C1 segment of cervical spinal cord (tissue), 14 donors: ENCODE data around the gene SGTA.
"Not testable (repeated sequence)": the region's sequence is repeated elsewhere in the genome, so short reads cannot be mapped to it uniquely, and the experiment has no call there.

Source experiments
- DNase-seq, 14 donors: peaks; one replicate each; lab custom pipeline; 2025; lab: John Stamatoyannopoulos, UW

Gene SGTA

GRCh38 chr19:2714102-2714501, 69.0 kb downstream of the SGTA start:
- DNase-seq, result not testable (repeated sequence)

- not testable (repeated sequence) for DNase-seq
These were observed 69.9 kb downstream of the SGTA start for GRCh38 chr19:2713170-2713569.

- no peak for DNase-seq
These were observed 71.2 kb downstream of the SGTA start for GRCh38 chr19:2711875-2712205.

DNA sequence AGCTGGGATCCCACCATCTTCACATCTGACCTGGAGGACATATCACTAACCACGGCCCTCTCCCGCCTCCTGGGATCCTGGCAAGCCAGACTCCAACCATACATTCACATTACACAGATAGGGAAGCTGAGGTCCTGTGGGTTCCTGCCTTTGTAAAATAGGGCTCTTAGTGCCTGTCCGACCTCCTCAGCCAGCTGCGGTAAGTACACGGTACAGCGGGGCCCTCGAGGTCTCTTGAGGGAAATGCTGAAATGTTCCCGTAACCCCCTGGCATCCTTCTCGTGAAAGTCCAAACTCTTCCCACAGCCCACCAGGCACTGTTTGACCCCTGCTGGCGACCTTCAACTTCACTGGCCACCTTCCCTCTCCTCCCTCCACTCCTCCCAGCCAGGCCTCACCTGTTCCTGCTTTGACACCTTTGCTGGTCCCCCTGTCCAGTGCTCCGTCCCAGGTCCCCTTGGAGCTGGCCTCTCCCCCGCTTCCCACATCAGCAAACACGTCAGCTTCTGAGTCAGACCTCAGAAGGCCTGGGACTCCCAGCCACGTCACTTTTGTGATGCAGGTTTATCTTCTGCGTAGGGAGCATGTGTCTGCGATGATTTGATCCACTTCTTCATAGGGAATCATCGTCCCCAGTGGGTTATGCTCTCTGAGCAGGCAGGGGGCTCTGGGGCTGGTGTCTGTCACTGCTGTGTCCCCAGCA, 71.8 kb downstream of the SGTA start:
- no peak for DNase-seq

DNA sequence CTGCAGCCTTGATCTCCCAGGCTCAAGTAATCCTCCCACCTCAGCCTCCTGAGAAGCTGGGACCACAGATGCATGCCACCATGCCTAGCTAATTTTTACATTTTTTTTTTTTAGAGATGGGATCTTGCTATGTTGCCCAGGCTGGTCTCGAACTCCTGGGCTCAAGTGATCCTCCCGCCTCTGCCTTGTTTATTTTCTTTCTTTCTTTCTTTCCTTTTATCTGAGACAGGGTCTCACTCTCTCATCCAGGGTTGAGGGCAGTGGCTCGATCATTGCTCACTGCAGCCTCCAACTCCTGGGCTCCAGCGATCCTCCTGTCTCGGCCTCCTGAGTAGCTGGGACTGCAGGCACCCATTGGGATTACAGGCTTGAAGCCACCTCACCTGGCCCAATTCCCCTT, 76.8 kb downstream of the SGTA start:
- DNase-seq, result no peak
